Fibroblast of villous mesenchyme (primary cell): Measurements from ENCODE around the gene RNASE13. TPM values are rescaled to one million over a fixed set of nuclear protein-coding genes. Genes with fewer than 3 reads are reported as not detected.

Experiments
- DNase-seq: peaks from one replicate; pipeline ENCODE4 v3.0.0-alpha.2; 2010; ENCODE audit warnings: low read depth
- H3K4me3 ChIP-seq: 2 replicates; pipeline ENCODE4 v1.5.1; 2011; ENCODE audit warnings: low read depth, mild to moderate bottlenecking, low read length
- total RNA-seq: library from RNA; depleted of rRNA; stranded (reverse); fragments of >200 nt; gene quantifications from 2 replicates; pipeline ENCODE4 v1.2.3, GENCODE V29; 2012
- TF ChIP-seq, protein P1 (sequence below): IDR thresholded peaks from 2 replicates; pipeline ENCODE4 v1.5.1; 2012; ENCODE audit warnings: low read depth, mild to moderate bottlenecking, low read length; ENCODE audit not compliant: insufficient read depth

RNASE13 gene
- total RNA-seq, 1 donor = not detected

DNA sequence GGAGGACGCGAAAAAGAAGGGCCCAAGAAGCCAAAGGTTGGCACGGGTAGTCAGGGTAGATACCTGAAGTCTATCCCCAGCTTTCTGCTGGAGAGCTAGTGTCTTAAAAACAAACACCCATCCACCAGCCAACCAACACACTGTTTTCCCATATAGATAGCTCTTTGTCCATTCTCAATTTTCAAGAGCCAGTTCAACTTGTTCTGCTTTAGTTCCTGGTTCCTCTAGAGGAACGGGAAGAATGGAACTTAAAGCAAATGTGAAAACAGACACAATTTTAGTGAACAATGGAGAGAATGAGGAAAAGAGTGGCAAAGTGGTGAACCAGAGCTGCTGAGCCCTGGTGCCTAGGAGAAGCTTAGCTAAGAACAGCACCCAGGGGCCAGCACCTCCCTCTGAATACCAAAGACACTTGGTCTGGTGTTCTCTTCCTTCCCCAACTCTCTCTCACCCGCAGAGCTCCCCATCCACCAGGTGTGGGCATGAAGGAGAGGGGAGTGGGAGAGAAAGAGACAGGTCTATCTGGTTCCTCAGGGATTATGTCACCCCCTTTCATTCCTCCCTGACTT lies 13.5 kb downstream of the RNASE13 start:
- DNase-seq = no peak
- no peak overlapping the region for H3K4me3 ChIP-seq
- TF ChIP-seq, protein P1, sequence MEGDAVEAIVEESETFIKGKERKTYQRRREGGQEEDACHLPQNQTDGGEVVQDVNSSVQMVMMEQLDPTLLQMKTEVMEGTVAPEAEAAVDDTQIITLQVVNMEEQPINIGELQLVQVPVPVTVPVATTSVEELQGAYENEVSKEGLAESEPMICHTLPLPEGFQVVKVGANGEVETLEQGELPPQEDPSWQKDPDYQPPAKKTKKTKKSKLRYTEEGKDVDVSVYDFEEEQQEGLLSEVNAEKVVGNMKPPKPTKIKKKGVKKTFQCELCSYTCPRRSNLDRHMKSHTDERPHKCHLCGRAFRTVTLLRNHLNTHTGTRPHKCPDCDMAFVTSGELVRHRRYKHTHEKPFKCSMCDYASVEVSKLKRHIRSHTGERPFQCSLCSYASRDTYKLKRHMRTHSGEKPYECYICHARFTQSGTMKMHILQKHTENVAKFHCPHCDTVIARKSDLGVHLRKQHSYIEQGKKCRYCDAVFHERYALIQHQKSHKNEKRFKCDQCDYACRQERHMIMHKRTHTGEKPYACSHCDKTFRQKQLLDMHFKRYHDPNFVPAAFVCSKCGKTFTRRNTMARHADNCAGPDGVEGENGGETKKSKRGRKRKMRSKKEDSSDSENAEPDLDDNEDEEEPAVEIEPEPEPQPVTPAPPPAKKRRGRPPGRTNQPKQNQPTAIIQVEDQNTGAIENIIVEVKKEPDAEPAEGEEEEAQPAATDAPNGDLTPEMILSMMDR = no peak

GRCh38 chr14:21019366-21019765 lies 15.2 kb downstream of the RNASE13 start:
- no peak for DNase-seq
- no peak overlapping the region for H3K4me3 ChIP-seq
- TF ChIP-seq, protein P1 = no peak

DNA sequence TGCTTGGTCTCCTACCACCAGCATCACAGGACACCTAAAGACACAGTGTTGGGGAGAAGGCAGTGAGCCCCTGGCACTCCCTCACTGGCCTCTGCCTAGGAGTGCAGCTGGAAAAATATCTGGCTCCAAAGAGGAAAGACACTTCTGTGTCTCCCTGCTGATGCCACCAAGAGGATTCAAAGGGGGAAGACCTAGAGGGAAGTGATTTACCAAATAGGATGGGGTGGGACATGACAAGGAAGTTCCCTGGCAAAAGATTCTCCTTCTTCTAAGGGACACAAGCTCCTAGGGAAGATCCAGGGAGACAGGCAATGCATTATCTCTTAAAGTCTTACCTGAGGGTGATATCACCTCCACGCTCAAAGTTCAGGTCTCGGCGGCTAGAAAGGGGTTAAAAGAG lies 15.8 kb downstream of the RNASE13 start:
- DNase-seq = no peak
- H3K4me3 ChIP-seq = no peak overlapping the region
- TF ChIP-seq, protein P1 = no peak

DNA sequence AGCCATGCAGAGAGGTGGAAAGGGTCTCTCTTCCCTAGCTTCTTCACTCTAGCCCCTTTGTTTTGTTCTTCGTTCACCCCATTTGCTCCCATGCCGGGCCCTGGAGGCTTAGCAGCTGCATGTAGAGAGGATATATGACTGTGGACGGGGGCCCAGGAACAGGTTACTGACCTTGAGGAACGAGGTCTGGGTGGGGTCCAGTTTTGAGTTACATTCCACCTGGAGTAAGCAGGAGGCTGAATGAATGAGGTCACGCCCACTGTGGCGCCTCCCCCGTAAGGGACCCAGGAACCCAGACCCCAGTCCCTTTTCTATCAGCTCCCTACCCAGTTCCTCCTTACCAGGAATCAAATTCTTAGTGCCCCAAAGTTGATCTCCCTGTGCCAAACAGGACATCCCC lies 16.3 kb downstream of the RNASE13 start:
- TF ChIP-seq, protein P1 = no peak
- DNase-seq = no peak
- no peak overlapping the region for H3K4me3 ChIP-seq

- TF ChIP-seq, protein P1 = no peak
- no peak overlapping the region for H3K4me3 ChIP-seq
Observed at GRCh38 chr14:21017528-21018245, 16.9 kb downstream of the RNASE13 start.

GRCh38 chr14:21016413-21017190 lies 18.0 kb downstream of the RNASE13 start:
- no peak overlapping the region for H3K4me3 ChIP-seq
- TF ChIP-seq, protein P1 = no peak
- no peak for DNase-seq

More at GRCh38 chr14:21017528-21018245, 16.9 kb downstream of the RNASE13 start:
- DNase-seq = no peak
